ENCODE measurements around the gene UGT8.

UGT8 gene

GRCh38 chr4:114727461-114727860 lies 128.9 kb downstream of the UGT8 start (continued):
- TF ChIP-seq ZNF704 (tag by site-specific recombination; IDR thresholded peaks at IDR 0.05): no peak
- no peak for TF ChIP-seq ZNF830 (tag by site-specific recombination; IDR thresholded peaks at IDR 0.05; ENCODE audit: low read depth)
- no peak for TF ChIP-seq ZNF214 (tag by site-specific recombination; IDR thresholded peaks at IDR 0.05; ENCODE audit: borderline replicate concordance)
- TF ChIP-seq GLI4 (tag by site-specific recombination; IDR thresholded peaks at IDR 0.05): no peak
- no peak for TF ChIP-seq KLF10 (tag by site-specific recombination; IDR thresholded peaks at IDR 0.05)
- TF ChIP-seq ZNF449 (tag by site-specific recombination; IDR thresholded peaks at IDR 0.05): no peak

Measured in HEK293 (cell line).